ENCODE measurements around the gene CDH15. TPM values are rescaled to one million over a fixed set of nuclear protein-coding genes. Genes with fewer than 3 reads are reported as not detected.
"Not testable (repeated sequence)": the region's sequence is repeated elsewhere in the genome, so short reads cannot be mapped to it uniquely, and the experiment has no call there.

CDH15 gene
- total RNA-seq, 1 donor from 2014 or later = not detected

DNA sequence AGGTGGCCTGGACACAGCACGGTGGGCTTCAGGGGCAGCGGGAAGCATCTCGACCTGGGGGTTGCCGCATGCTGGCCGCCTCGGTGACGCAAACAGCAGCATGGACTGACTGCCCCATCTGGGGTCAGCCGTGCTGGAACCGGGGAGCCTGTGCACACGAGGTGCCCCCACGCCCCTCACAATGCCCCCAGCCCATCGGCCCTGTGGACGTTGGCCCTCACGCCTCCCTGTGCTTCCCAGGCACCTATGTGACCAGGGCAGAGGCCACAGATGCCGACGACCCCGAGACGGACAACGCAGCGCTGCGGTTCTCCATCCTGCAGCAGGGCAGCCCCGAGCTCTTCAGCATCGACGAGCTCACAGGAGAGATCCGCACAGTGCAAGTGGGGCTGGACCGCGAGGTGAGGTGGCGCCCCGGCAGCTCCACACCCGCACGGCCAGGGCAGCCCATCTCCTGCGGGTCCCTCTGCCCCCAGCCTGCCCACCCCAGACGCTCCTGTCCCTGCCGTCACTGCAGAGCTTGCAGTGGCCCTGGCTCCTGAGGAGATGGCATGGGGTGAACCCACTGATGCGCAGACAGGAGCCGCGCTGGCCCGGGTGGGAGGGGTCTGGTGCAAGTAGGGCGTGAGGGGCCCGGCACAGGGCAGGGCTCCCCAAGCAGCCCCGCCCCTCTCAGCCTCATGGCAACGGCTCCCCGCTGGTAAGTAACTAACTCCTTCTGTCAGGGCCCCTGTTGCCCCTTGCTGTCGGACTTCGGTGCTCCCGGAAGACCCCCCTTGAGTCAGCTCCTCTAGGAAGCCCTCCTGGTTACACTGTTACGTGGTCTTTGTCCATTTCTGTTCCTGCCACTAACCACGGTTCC lies 13.6 kb downstream of the CDH15 start:
- intact Hi-C loops (cut with micrococcal nuclease) = no loop called here
- H3K9me3 Mint-ChIP-seq = no peaks in the 10 kb centered on the region
- H3K27me3 Mint-ChIP-seq (ENCODE audit: low read depth) = no peaks in the 10 kb centered on the region
- peak; percentile 53 for DNase-seq (ENCODE audit: low spot score)
- no peak overlapping the region for H3K27ac Mint-ChIP-seq
- H3K4me3 Mint-ChIP-seq (ENCODE audit: low read depth) = no peak overlapping the region
- H3K36me3 Mint-ChIP-seq (ENCODE audit: low read depth) = no peaks in the 10 kb centered on the region
- H3K4me1 Mint-ChIP-seq (ENCODE audit: low read depth) = no peaks in the 10 kb centered on the region

DNA sequence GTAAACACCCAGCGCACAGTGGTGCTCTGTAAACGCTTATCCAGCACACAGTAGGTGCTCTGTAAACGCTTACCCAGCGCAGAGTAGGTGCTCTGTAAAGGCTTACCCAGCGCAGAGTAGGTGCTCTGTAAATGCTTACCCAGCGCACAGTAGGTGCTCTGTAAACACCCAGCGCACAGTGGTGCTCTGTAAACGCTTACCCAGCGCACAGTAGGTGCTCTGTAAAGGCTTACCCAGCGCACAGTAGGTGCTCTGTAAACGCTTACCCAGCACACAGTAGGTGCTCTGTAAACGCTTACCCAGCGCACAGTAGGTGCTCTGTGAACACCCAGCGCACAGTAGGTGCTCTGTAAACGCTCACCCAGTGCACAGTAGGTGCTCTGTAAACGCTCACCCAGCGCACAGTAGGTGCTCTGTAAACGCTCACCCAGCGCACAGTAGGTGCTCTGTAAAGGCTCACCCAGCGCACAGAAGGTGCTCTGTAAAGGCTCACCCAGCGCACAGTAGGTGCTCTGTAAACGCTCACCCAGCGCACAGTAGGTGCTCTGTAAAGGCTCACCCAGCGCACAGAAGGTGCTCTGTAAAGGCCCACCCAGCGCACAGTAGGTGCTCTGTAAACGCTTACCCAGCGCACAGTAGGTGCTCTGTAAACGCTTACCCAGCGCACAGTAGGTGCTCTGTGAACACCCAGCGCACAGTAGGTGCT lies 14.5 kb downstream of the CDH15 start:
- not testable (repeated sequence) for H3K27me3 Mint-ChIP-seq (ENCODE audit: low read depth); H3K4me3 Mint-ChIP-seq (ENCODE audit: low read depth)

DNA sequence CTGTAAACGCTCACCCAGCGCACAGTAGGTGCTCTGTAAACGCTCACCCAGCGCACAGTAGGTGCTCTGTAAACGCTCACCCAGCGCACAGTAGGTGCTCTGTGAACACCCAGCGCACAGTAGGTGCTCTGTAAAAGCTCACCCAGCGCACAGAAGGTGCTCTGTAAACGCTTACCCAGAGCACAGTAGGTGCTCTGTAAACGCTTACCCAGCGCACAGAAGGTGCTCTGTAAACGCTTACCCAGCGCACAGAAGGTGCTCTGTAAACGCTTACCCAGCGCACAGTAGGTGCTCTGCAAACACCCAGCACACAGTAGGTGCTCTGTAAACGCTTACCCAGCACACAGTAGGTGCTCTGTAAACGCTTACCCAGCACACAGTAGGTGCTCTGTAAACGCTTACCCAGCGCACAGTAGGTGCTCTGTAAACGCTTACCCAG lies 15.1 kb downstream of the CDH15 start:
- H3K27me3 Mint-ChIP-seq (ENCODE audit: low read depth); H3K36me3 Mint-ChIP-seq (ENCODE audit: low read depth); intact Hi-C loops (cut with micrococcal nuclease); H3K27ac Mint-ChIP-seq; H3K4me3 Mint-ChIP-seq (ENCODE audit: low read depth); DNase-seq (ENCODE audit: low spot score); H3K9me3 Mint-ChIP-seq; H3K4me1 Mint-ChIP-seq (ENCODE audit: low read depth): not testable (repeated sequence)

More for the DNA sequence above, 14.5 kb downstream of the CDH15 start:
- H3K36me3 Mint-ChIP-seq (ENCODE audit: low read depth); H3K27ac Mint-ChIP-seq; H3K9me3 Mint-ChIP-seq; DNase-seq (ENCODE audit: low spot score); H3K4me1 Mint-ChIP-seq (ENCODE audit: low read depth); intact Hi-C loops (cut with micrococcal nuclease): not testable (repeated sequence)

DNA sequence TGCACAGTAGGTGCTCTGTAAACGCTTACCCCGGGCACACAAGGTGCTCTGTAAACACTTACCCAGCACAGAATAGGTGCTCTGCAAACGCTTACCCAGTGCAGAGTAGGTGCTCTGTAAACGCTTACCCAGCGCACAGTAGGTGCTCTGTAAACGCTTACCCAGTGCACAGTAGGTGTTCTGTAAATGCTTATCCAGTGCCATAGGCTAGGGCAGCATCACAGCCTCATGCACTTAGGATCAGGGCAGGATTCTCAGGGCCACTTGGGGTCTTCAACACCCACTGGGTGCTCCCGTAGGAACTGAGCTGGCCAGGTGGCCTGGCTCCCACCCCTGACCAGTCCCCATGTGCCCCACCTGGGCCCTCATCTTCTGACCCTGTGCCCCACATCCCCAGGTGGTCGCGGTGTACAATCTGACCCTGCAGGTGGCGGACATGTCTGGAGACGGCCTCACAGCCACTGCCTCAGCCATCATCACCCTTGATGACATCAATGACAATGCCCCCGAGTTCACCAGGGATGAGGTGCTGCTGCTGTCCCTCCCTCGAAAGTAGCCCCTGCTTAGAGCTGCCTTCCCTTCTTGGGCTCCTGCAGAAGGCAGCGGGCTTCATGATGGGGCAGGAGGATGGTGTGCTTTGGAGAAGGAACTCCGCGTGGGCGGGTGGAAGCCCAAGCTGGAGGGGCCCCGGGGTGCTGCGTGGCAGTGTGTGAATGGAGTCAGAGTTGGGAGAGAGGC lies 15.7 kb downstream of the CDH15 start:
- Mint-ChIP-seq H3K36me3 (ENCODE audit: low read depth) (no peaks in the 10 kb centered on the region), H3K27ac (no peak overlapping the region), H3K4me3 (ENCODE audit: low read depth) (no peak overlapping the region), H3K27me3 (ENCODE audit: low read depth) (no peaks in the 10 kb centered on the region), H3K9me3 (no peaks in the 10 kb centered on the region), H3K4me1 (ENCODE audit: low read depth) (no peaks in the 10 kb centered on the region)
- no peak for DNase-seq (ENCODE audit: low spot score)
- intact Hi-C loops (cut with micrococcal nuclease) = no loop called here

DNA sequence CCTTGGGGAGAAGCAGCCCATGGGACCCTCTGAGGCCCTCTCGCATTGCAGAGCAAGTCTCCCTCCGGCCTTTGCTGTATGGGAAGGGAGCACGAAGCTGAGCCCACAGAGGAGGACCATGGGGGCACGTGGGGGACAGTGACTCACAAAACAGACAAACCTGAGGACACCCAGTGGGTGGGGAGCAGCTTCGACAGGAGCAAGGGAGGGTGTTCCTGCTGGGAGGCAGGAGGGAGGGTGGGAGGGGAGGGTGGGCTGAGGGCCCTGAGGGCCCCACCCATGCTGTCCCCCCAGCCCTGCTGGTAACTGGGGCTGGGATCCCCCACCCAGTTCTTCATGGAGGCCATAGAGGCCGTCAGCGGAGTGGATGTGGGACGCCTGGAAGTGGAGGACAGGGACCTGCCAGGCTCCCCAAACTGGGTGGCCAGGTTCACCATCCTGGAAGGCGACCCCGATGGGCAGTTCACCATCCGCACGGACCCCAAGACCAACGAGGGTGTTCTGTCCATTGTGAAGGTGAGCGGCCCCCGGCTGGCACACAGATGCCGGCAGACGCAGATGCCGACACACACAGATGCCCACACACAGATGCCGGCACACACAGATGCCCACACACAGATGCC lies 16.3 kb downstream of the CDH15 start:
- Mint-ChIP-seq H3K27ac (no peak overlapping the region), H3K4me1 (ENCODE audit: low read depth) (no peaks in the 10 kb centered on the region), H3K36me3 (ENCODE audit: low read depth) (no peaks in the 10 kb centered on the region), H3K4me3 (ENCODE audit: low read depth) (no peak overlapping the region), H3K27me3 (ENCODE audit: low read depth) (no peaks in the 10 kb centered on the region), H3K9me3 (no peaks in the 10 kb centered on the region)
- no peak for DNase-seq (ENCODE audit: low spot score)
- intact Hi-C loops (cut with micrococcal nuclease) = no loop called here

DNA sequence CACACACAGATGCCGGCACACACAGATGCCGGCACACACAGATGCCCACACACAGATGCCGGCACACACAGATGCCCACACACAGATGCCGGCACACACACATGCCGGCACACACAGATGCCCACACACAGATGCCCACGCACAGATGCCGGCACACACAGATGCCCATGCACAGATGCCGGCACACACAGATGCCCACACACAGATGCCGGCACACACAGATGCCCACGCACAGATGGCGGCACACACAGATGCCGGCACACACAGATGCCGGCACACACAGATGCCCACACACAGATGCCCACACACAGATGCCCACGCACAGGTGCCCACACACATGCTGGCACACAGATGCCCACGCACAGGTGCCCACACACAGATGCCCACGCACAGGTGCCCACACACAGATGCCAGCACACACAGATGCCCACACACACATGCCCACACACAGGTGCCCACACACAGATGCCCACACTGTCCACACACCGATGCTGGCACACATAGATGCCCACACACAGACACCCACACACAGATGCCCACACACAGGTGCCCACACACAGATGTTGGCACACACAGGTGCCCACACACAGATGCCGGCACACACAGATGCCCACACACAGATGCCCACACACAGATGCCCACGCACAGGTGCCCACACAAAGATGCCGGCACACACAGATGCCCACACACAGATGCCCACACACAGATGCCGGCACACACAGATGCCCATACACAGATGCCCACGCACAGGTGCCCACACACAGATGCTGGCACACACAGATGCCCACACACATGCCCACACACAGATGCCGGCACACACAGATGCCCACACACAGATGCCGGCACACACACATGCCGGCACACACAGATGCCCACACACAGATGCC lies 17.2 kb downstream of the CDH15 start:
- DNase-seq (ENCODE audit: low spot score); H3K9me3 Mint-ChIP-seq; intact Hi-C loops (cut with micrococcal nuclease); H3K27me3 Mint-ChIP-seq (ENCODE audit: low read depth); H3K27ac Mint-ChIP-seq; H3K4me1 Mint-ChIP-seq (ENCODE audit: low read depth); H3K36me3 Mint-ChIP-seq (ENCODE audit: low read depth); H3K4me3 Mint-ChIP-seq (ENCODE audit: low read depth): not testable (repeated sequence)

DNA sequence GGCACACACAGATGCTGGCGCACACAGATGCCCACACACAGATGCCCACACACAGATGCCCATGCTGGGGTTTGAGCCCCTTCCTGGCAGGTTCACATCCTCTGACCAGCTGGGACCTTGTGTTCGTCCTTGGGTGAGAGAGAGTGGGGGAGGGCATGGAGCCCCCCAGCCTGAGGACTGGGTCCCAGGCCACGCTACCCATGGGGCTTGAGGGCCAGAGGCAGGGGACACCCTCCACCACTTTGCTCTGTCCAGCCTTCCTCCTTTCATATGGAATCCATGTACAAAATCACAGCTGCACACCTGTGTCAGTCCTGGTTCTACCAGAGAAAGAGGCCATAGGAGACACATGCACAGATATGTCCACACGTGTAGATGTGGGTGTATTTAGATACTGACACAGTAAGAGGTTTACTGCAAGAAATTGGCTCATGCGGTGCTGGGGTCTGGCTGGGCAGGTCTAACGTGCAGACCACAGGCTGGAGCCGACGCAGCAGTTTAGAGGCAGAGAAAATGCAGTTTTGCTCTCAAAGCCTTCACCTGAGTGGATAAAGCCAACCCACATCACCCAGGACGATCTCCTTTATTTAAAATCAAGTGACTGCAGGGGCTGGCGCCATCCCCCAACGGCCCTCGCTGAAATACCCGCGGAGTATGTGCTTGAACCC lies 17.9 kb downstream of the CDH15 start:
- intact Hi-C loops (cut with micrococcal nuclease) = no loop called here
- no peaks in the 10 kb centered on the region for H3K4me1 Mint-ChIP-seq (ENCODE audit: low read depth)
- DNase-seq (ENCODE audit: low spot score) = no peak
- no peaks in the 10 kb centered on the region for H3K36me3 Mint-ChIP-seq (ENCODE audit: low read depth)
- no peaks in the 10 kb centered on the region for H3K9me3 Mint-ChIP-seq
- H3K27me3 Mint-ChIP-seq (ENCODE audit: low read depth) = no peaks in the 10 kb centered on the region
- no peak overlapping the region for H3K27ac Mint-ChIP-seq
- no peak overlapping the region for H3K4me3 Mint-ChIP-seq (ENCODE audit: low read depth)

DNA sequence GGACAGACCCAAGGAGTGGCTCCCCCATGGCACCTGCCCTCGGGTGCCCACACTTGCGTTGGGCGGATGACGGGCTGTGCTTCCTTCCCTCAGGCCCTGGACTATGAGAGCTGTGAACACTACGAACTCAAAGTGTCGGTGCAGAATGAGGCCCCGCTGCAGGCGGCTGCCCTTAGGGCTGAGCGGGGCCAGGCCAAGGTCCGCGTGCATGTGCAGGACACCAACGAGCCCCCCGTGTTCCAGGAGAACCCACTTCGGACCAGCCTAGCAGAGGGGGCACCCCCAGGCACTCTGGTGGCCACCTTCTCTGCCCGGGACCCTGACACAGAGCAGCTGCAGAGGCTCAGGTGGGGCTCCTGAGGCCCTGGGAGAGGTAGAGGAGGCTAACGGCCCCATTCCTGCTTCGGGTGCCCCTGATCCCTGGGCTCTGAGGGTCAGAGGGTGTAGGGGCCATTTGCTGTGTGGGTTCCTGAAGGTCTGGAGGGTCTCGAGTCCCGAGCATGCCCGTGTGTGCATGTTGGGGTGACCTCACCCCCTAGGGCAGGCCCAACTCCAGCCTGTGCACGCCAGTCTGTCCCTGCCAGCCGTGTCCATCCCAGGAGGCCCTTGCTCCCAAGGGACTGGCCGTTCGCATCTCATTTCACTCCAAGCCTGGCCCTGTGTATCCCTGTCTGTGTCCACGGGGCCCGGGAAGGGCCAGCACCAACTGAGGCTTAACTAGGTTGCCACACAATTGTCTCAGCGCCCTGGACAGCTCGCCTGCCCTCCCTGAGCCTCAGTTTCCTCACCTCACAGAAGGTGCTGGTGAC lies 18.8 kb downstream of the CDH15 start:
- Mint-ChIP-seq H3K4me1 (ENCODE audit: low read depth) (no peaks in the 10 kb centered on the region), H3K4me3 (ENCODE audit: low read depth) (no peak overlapping the region), H3K9me3 (no peaks in the 10 kb centered on the region), H3K27me3 (ENCODE audit: low read depth) (no peaks in the 10 kb centered on the region), H3K27ac (no peak overlapping the region), H3K36me3 (ENCODE audit: low read depth) (no peaks in the 10 kb centered on the region)
- intact Hi-C loops (cut with micrococcal nuclease) = no loop called here
- DNase-seq (ENCODE audit: low spot score) = no peak

DNA sequence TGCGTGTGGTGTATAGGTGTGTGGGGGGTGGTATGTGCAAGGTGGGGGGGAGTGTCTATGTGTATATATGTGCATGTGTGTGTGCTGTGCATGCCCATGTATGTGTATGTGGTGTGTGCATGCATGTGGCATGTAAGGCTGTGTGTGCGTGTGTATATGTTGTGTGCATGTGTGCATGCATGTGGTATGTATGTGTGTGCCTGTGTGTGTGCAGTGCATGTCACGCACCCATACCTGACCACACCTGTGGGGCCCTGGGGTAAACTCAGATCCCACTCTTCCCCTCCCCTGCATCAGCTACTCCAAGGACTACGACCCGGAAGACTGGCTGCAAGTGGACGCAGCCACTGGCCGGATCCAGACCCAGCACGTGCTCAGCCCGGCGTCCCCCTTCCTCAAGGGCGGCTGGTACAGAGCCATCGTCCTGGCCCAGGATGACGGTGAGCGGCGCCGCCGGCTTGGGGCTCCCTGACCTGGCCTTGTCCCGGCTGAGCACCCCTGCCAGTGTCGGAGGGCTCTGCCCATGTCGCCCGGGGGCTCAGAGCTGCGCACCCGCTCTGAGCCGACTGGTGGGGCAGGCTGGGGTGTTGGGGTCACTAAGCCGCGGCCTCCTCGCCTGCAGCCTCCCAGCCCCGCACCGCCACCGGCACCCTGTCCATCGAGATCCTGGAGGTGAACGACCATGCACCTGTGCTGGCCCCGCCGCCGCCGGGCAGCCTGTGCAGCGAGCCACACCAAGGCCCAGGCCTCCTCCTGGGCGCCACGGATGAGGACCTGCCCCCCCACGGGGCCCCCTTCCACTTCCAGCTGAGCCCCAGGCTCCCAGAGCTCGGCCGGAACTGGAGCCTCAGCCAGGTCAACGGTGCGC lies 19.7 kb downstream of the CDH15 start:
- H3K4me3 Mint-ChIP-seq (ENCODE audit: low read depth) = no peak overlapping the region
- no peaks in the 10 kb centered on the region for H3K27me3 Mint-ChIP-seq (ENCODE audit: low read depth)
- no peaks in the 10 kb centered on the region for H3K9me3 Mint-ChIP-seq
- H3K36me3 Mint-ChIP-seq (ENCODE audit: low read depth) = no peaks in the 10 kb centered on the region
- intact Hi-C loops (cut with micrococcal nuclease) = no loop called here
- no peak overlapping the region for H3K27ac Mint-ChIP-seq
- no peak for DNase-seq (ENCODE audit: low spot score)
- no peaks in the 10 kb centered on the region for H3K4me1 Mint-ChIP-seq (ENCODE audit: low read depth)

DNA sequence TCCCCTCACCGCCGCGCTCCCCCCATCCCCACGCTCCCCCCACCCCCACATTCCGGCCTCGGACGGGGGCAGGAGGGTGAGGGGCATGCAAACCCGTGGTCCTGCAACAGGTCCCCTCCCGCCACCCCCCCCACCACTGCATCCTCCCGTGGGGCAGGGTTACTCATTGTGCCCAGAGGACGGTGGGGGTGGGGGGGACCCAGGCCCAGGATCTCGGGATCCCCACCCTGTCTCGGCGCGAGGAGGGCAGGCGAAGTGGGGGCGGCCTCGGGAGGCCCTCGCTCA lies 20.3 kb downstream of the CDH15 start:
- Mint-ChIP-seq H3K36me3 (ENCODE audit: low read depth) (no peaks in the 10 kb centered on the region), H3K27ac (no peak overlapping the region), H3K27me3 (ENCODE audit: low read depth) (no peaks in the 10 kb centered on the region), H3K4me3 (ENCODE audit: low read depth) (no peak overlapping the region), H3K4me1 (ENCODE audit: low read depth) (no peaks in the 10 kb centered on the region), H3K9me3 (no peaks in the 10 kb centered on the region)
- intact Hi-C loops (cut with micrococcal nuclease) = loop anchor here (1.0 kb wide), 1 partner anchor 21 kb away; the partner anchor contains the start of gene CDH15
- no peak for DNase-seq (ENCODE audit: low spot score)
